Esophagus muscularis mucosa (tissue), 3 donors: ENCODE measurements around the gene MTCH1.

Experiments
- CTCF ChIP-seq, 3 experiments: fragments of 200-600 bp in 2 of 3; fragments of 450-650 bp in 1 of 3; sonication (generic) in 2 of 3; IDR thresholded peaks; one replicate each; pipeline ENCODE4 v1.5.1; 2017 to 2019; ENCODE audit warnings: antibody characterized with exemption in 3 of 3, mild to moderate bottlenecking in 2 of 3, moderate library complexity in 1 of 3
- POLR2A ChIP-seq: fragments of 450-650 bp; IDR thresholded peaks from one replicate; pipeline ENCODE4 v1.6.1; 2017; ENCODE audit warnings: antibody characterized with exemption, moderate library complexity, mild to moderate bottlenecking, low read depth

GRCh38 chr6:36969240-36969691 lies 16.7 kb downstream of the MTCH1 start:
- TF ChIP-seq POLR2A = no peak
- TF ChIP-seq CTCF (IDR thresholded peaks at IDR 0.05) = no peak
